PFSK-1 (cell line): ENCODE measurements around the gene ADAR.
A peak's percentile ranks its signal among the peaks of the same experiment; 100 is the strongest.

Experiments used
- FOXP2 ChIP-seq: optimal IDR thresholded peaks from 2 replicates; pipeline ENCODE3; 2011; ENCODE audit warnings: borderline replicate concordance, control low read depth, inconsistent platforms; ENCODE audit not compliant: insufficient read depth; ENCODE audit errors: extremely low read length, extremely low read depth
- POLR2AphosphoS5 ChIP-seq: IDR thresholded peaks from 2 replicates; pipeline ENCODE4 v1.6.1; 2012; ENCODE audit warnings: low read depth, mild to moderate bottlenecking, control low read depth, low read length, moderate library complexity
- SIN3A ChIP-seq: IDR thresholded peaks from 2 replicates; pipeline ENCODE4 v1.6.1; 2012; ENCODE audit warnings: mild to moderate bottlenecking, low read length, moderate library complexity, borderline replicate concordance; ENCODE audit not compliant: insufficient read depth
- TAF1 ChIP-seq: IDR thresholded peaks from 2 replicates; pipeline ENCODE4 v1.6.1; 2012; ENCODE audit warnings: low read length, control low read depth, borderline replicate concordance; ENCODE audit not compliant: insufficient read depth
- TF ChIP-seq, protein P1 (sequence below), 2 experiments: IDR thresholded peaks; 2 replicates each; pipeline versions ENCODE4 v1.6.1 to v1.8.0; 2011 to 2012; ENCODE audit warnings: low read depth in 2 of 2, low read length in 2 of 2, control low read depth in 1 of 2, inconsistent platforms in 1 of 2, mild to moderate bottlenecking in 1 of 2, moderate library complexity in 1 of 2; ENCODE audit not compliant: insufficient read depth in 1 of 2

Gene ADAR

GRCh38 chr1:154627257-154628120 is 19.5 kb upstream of the ADAR start:
- TF ChIP-seq POLR2AphosphoS5 (peak; percentile 66), SIN3A (peak; percentile 88; the same call in 1 of the 2 replicates), TAF1 (peak; percentile 78), FOXP2 (peak; percentile 14)
- TF ChIP-seq, protein P1, sequence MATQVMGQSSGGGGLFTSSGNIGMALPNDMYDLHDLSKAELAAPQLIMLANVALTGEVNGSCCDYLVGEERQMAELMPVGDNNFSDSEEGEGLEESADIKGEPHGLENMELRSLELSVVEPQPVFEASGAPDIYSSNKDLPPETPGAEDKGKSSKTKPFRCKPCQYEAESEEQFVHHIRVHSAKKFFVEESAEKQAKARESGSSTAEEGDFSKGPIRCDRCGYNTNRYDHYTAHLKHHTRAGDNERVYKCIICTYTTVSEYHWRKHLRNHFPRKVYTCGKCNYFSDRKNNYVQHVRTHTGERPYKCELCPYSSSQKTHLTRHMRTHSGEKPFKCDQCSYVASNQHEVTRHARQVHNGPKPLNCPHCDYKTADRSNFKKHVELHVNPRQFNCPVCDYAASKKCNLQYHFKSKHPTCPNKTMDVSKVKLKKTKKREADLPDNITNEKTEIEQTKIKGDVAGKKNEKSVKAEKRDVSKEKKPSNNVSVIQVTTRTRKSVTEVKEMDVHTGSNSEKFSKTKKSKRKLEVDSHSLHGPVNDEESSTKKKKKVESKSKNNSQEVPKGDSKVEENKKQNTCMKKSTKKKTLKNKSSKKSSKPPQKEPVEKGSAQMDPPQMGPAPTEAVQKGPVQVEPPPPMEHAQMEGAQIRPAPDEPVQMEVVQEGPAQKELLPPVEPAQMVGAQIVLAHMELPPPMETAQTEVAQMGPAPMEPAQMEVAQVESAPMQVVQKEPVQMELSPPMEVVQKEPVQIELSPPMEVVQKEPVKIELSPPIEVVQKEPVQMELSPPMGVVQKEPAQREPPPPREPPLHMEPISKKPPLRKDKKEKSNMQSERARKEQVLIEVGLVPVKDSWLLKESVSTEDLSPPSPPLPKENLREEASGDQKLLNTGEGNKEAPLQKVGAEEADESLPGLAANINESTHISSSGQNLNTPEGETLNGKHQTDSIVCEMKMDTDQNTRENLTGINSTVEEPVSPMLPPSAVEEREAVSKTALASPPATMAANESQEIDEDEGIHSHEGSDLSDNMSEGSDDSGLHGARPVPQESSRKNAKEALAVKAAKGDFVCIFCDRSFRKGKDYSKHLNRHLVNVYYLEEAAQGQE (IDR thresholded peaks at IDR 0.05; ENCODE audit: insufficient read depth in 1 of 2, low read depth in 2 of 2, low read length in 2 of 2): peak; percentile 8 to 36; a peak in 1 of 4 replicates

DNA sequence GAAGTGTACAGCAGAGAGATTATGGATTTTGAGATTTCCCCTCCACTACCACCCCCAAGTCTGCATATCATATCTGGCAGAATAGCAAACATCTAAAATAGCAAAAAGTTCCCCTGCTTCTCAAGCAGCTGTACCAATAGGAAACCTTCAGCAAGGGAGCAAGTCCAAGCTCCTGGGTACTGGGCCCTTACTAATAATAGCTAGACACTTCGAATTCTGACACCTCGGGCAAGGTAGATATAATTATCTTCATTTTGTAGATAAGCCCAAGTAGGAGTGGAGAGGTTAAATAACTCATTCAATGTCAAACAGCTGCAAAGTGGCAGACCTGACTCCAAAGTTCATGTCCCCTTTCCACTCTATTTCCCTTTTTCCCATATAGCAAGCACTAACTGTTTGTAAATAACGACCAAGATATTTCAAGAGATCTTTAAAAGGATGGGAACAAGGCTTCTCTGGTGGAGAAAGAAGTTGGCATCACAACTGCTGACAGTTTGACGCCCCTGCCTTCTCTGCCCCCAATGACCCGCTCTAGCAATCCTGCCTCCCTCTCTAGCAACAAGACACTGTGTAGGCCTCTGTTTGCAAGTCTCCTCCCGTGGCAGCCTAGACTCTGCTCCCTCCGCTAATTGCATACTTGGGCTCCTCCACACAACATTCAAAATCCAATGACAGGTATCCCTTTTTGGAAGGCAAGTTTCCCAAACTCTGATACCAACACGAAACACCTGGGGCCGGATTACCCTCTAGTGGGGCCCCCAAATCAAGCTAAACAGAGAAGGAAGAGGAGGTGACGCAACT is 18.7 kb upstream of the ADAR start:
- no peak for TF ChIP-seq TAF1
- TF ChIP-seq, protein P1 (IDR thresholded peaks at IDR 0.05; ENCODE audit: insufficient read depth in 1 of 2, low read depth in 2 of 2, low read length in 2 of 2): no peak
- TF ChIP-seq SIN3A: no peak
- TF ChIP-seq FOXP2: no peak
- no peak for TF ChIP-seq POLR2AphosphoS5

GRCh38 chr1:154624746-154625643 is 17.0 kb upstream of the ADAR start:
- no peak for TF ChIP-seq TAF1
- TF ChIP-seq SIN3A: no peak
- TF ChIP-seq POLR2AphosphoS5: no peak
- TF ChIP-seq FOXP2: no peak
- TF ChIP-seq, protein P1 (IDR thresholded peaks at IDR 0.05; ENCODE audit: insufficient read depth in 1 of 2, low read depth in 2 of 2, low read length in 2 of 2): no peak

DNA sequence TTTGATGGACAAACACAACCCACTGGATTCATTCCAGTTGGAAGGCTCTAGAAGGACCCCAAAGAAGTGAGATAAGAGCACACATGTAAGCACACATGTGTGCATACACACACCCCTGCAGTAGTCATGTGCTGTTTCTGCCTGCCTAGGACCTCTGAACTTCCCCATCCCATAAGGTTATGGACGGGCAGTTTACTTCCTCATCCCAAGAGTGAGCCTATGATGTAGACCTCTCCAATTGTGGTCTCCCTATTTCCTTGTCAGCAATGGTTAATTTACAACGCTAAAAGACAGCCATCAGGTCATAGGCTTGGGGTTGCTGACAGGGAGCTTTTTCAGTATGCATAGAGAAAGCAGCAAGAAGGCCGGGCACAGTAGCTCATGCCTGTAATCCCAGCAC is 15.4 kb upstream of the ADAR start:
- TF ChIP-seq SIN3A (no peak), POLR2AphosphoS5 (no peak), FOXP2 (no peak), TAF1 (no peak)
- TF ChIP-seq, protein P1 (IDR thresholded peaks at IDR 0.05; ENCODE audit: insufficient read depth in 1 of 2, low read depth in 2 of 2, low read length in 2 of 2): no peak
